ENCODE data around the gene RENBP.

Gene RENBP

GRCh38 chrX:153947009-153947769, 2.7 kb upstream of the RENBP start:
- Histone ChIP-seq H3K36me3 (ENCODE audit: control insufficient read depth, insufficient read depth, low read length) (peaks cover 6% of the 10 kb centered on the region), H3K9me3 (ENCODE audit: control insufficient read depth, low read length) (no peaks in the 10 kb centered on the region), H3K4me3 (ENCODE audit: insufficient read depth, low read depth, low read length) (no peak overlapping the region), H3K4me1 (ENCODE audit: control insufficient read depth, insufficient read depth, low read length) (no peaks in the 10 kb centered on the region), H3K27me3 (ENCODE audit: control insufficient read depth, insufficient read depth, low read length, poor library complexity, severe bottlenecking) (no peaks in the 10 kb centered on the region), H3K27ac (ENCODE audit: insufficient read depth, low read depth, low read length, poor library complexity, severe bottlenecking) (peak overlapping the region; percentile 76)
- WGBS, 2 experiments: 46 to 59% methylated on average over 15 to 19 of the region's 19 CpGs

- WGBS, 2 experiments: 95 to 97% methylated on average over 24 of the region's 24 CpGs
- H3K27me3 ChIP-seq (ENCODE audit: control insufficient read depth, insufficient read depth, low read length, poor library complexity, severe bottlenecking): no peaks in the 10 kb centered on the region
- H3K27ac ChIP-seq (ENCODE audit: insufficient read depth, low read depth, low read length, poor library complexity, severe bottlenecking): no peak overlapping the region
- no peaks in the 10 kb centered on the region for H3K36me3 ChIP-seq (ENCODE audit: control insufficient read depth, insufficient read depth, low read length)
- H3K4me1 ChIP-seq (ENCODE audit: control insufficient read depth, insufficient read depth, low read length): peaks cover 4% of the 10 kb centered on the region
- no peaks in the 10 kb centered on the region for H3K9me3 ChIP-seq (ENCODE audit: control insufficient read depth, low read length)
- no peak overlapping the region for H3K4me3 ChIP-seq (ENCODE audit: insufficient read depth, low read depth, low read length)
Measured at GRCh38 chrX:153945956-153946943, 1.8 kb upstream of the RENBP start.

DNA sequence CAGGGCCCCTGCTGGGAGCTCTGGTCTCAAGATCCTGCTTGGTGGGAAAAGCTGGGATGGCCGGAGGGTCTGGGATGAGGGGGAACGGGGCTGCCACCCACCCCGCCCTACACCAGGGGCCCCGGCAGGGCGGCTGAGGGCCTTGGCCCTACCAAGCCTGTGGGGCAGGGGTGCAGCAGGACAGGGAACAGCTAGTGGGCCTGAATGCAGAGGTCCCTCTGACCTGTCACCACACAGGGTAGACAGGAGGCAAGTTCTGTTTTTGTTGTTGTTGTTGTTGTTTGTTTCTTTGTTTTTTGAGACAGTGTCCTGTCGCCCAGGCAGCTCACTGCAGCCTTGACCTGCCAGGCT, 332 bp upstream of the RENBP start:
- H3K4me3 ChIP-seq (ENCODE audit: insufficient read depth, low read depth, low read length): no peak overlapping the region
- H3K9me3 ChIP-seq (ENCODE audit: control insufficient read depth, low read length): no peaks in the 10 kb centered on the region
- WGBS, 2 experiments: 50 to 65% methylated on average over 6 of the region's 6 CpGs
- peaks cover 7% of the 10 kb centered on the region for H3K4me1 ChIP-seq (ENCODE audit: control insufficient read depth, insufficient read depth, low read length)
- no peak overlapping the region for H3K27ac ChIP-seq (ENCODE audit: insufficient read depth, low read depth, low read length, poor library complexity, severe bottlenecking)
- H3K36me3 ChIP-seq (ENCODE audit: control insufficient read depth, insufficient read depth, low read length): no peaks in the 10 kb centered on the region
- no peaks in the 10 kb centered on the region for H3K27me3 ChIP-seq (ENCODE audit: control insufficient read depth, insufficient read depth, low read length, poor library complexity, severe bottlenecking)

DNA sequence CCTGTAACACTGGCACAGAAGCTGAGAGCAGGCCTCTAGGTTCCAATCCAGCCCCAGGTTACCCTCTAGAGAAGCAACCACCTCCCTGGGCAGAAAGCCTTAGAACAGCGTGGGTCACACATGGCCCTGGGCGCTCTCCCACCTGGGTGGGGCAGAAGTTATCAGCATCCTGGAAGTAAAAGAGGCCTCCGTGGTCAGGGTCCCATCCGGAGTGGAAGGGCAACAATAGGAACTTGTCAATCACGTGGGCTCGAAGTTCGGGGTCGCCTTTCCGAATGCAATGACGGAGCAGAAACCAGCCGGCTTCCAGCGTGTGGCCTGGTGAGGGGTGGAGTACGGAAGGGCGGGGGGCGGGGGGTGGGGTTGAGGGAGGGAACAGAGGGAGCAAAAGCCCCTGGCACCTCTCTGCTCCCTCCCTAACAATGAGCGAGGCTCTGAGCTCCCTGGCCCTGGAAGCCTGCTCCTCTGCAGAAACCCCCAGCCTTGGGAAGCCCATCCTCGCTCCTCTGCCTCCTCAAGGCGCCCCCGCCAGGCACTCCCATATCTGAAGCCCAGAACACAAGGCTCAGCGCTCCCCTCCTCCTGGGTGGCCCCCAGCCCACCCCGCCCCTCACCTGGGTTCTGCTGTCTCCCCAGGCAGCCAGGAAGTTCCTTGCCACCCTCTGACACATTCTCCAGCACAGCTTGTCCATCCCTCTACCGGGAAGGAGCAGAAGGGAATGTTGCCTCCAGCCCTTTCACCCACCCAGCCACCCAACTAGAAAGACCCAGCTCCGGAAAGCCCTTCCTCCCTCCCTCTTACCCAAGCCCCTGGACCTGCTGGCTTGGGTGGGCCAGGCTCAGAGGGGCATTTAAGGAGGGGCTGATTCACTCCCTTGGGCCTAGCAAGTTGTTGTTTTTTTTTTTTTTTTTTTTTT, 2.8 kb downstream of the RENBP start:
- H3K4me1 ChIP-seq (ENCODE audit: control insufficient read depth, insufficient read depth, low read length): peaks cover 8% of the 10 kb centered on the region
- 23 to 27% methylated on average over 13 to 17 of the region's 23 CpGs for WGBS, 2 experiments
- no peaks in the 10 kb centered on the region for H3K36me3 ChIP-seq (ENCODE audit: control insufficient read depth, insufficient read depth, low read length)
- no peak overlapping the region for H3K4me3 ChIP-seq (ENCODE audit: insufficient read depth, low read depth, low read length)
- no peaks in the 10 kb centered on the region for H3K27me3 ChIP-seq (ENCODE audit: control insufficient read depth, insufficient read depth, low read length, poor library complexity, severe bottlenecking)
- H3K27ac ChIP-seq (ENCODE audit: insufficient read depth, low read depth, low read length, poor library complexity, severe bottlenecking): no peak overlapping the region
- H3K9me3 ChIP-seq (ENCODE audit: control insufficient read depth, low read length): no peaks in the 10 kb centered on the region

- H3K27me3 ChIP-seq (ENCODE audit: control insufficient read depth, insufficient read depth, low read length, poor library complexity, severe bottlenecking): no peaks in the 10 kb centered on the region
- H3K9me3 ChIP-seq (ENCODE audit: control insufficient read depth, low read length): no peaks in the 10 kb centered on the region
- no peaks in the 10 kb centered on the region for H3K36me3 ChIP-seq (ENCODE audit: control insufficient read depth, insufficient read depth, low read length)
- H3K4me3 ChIP-seq (ENCODE audit: insufficient read depth, low read depth, low read length): no peak overlapping the region
- peaks cover 8% of the 10 kb centered on the region for H3K4me1 ChIP-seq (ENCODE audit: control insufficient read depth, insufficient read depth, low read length)
- no peak overlapping the region for H3K27ac ChIP-seq (ENCODE audit: insufficient read depth, low read depth, low read length, poor library complexity, severe bottlenecking)
- 38 to 43% methylated on average over 7 of the region's 7 CpGs for WGBS, 2 experiments
Measured at GRCh38 chrX:153939573-153939972, 4.9 kb downstream of the RENBP start.

GRCh38 chrX:153938226-153938786, 6.1 kb downstream of the RENBP start:
- Histone ChIP-seq H3K27ac (ENCODE audit: insufficient read depth, low read depth, low read length, poor library complexity, severe bottlenecking) (no peak overlapping the region), H3K4me1 (ENCODE audit: control insufficient read depth, insufficient read depth, low read length) (peaks cover 15% of the 10 kb centered on the region), H3K4me3 (ENCODE audit: insufficient read depth, low read depth, low read length) (no peak overlapping the region), H3K9me3 (ENCODE audit: control insufficient read depth, low read length) (no peaks in the 10 kb centered on the region), H3K27me3 (ENCODE audit: control insufficient read depth, insufficient read depth, low read length, poor library complexity, severe bottlenecking) (no peaks in the 10 kb centered on the region), H3K36me3 (ENCODE audit: control insufficient read depth, insufficient read depth, low read length) (no peaks in the 10 kb centered on the region)
- 91 to 92% methylated on average over 10 of the region's 10 CpGs for WGBS, 2 experiments

DNA sequence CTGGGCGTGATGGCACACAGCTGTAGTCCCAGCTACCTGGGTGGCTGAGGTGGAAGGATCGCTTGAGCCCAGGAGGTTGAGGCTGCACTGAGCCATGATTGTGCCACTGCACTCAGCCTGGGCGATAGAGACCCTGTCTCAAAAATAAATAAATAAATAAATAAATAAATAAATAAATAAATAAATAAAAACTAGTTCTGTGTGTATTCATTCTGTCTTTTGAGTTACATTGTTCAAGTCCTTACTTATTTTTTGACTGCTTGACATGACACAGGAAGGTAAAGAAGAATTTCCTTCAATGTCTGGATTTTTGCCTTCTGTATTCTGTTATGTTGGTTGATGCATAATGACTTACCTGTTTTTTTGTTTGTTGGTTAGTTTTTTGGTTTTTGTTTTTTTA, 7.4 kb downstream of the RENBP start:
- Histone ChIP-seq H3K36me3 (ENCODE audit: control insufficient read depth, insufficient read depth, low read length) (no peaks in the 10 kb centered on the region), H3K27ac (ENCODE audit: insufficient read depth, low read depth, low read length, poor library complexity, severe bottlenecking) (no peak overlapping the region), H3K4me1 (ENCODE audit: control insufficient read depth, insufficient read depth, low read length) (peaks cover 15% of the 10 kb centered on the region), H3K9me3 (ENCODE audit: control insufficient read depth, low read length) (no peaks in the 10 kb centered on the region), H3K27me3 (ENCODE audit: control insufficient read depth, insufficient read depth, low read length, poor library complexity, severe bottlenecking) (no peaks in the 10 kb centered on the region), H3K4me3 (ENCODE audit: insufficient read depth, low read depth, low read length) (no peak overlapping the region)
- 92 to 96% methylated on average over 2 of the region's 3 CpGs for WGBS, 2 experiments

DNA sequence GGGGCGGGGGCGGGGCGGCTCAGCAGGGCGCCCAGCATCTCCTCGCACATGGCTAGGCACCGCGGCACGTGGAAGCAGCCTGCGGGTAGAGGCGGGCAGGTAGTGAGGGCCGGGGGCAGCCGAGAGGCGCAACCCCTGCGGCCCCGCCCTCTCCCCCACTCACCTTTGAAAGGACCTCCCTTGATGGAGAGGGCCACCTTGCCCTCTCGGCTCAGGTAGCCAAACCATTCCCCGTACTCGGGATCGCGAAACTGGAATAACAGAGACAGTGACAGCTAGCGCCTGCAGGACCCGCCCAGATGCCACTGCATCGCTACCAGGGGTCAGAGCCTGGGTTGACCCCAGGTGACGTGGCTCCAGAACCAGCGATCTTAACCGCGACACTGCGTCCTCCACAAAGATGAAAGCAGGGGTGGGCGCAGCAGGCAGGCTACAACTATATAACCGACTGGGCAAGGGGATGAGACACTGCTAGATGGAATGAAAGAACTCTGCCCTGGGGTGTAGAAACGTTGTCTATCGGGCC, 9.1 kb downstream of the RENBP start:
- no peaks in the 10 kb centered on the region for H3K36me3 ChIP-seq (ENCODE audit: control insufficient read depth, insufficient read depth, low read length)
- WGBS, 2 experiments: 19 to 24% methylated on average over 31 of the region's 32 CpGs
- peaks cover 11% of the 10 kb centered on the region for H3K4me1 ChIP-seq (ENCODE audit: control insufficient read depth, insufficient read depth, low read length)
- H3K4me3 ChIP-seq (ENCODE audit: insufficient read depth, low read depth, low read length): peak overlapping the region; percentile 4
- no peak overlapping the region for H3K27ac ChIP-seq (ENCODE audit: insufficient read depth, low read depth, low read length, poor library complexity, severe bottlenecking)
- H3K27me3 ChIP-seq (ENCODE audit: control insufficient read depth, insufficient read depth, low read length, poor library complexity, severe bottlenecking): no peaks in the 10 kb centered on the region
- no peaks in the 10 kb centered on the region for H3K9me3 ChIP-seq (ENCODE audit: control insufficient read depth, low read length)

DNA sequence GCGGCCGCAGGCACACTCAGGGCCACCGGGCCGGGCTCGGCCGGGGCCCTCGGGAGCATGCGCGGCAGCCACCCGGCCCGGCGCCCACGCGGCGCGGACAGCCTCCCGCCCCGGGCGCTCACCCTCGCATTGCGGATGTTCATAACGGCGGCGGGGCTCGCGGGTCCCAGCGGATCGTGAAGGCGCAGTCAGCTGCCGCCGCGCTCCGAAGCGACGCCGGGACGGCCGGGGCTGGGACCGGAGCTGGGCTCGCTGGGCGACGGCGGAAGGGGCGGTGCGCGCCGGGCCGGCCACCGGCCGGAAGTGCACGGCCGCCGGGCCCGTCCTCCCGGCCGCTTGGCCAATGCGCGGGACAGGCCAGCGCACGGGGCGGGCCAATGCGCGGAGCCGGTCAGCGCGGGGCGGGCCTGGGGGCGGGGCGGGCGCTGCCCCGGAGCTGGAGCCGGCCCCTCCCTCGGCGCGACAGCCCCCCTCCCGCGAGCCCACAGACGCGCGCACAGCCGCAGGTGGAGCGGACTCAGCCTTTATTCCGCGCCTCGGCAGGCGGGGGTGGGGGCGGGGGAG, 9.6 kb downstream of the RENBP start, which contains the start of gene NAA10:
Gene NAA10 (minus strand): TSS at position 276 of the 564 bp plus-strand sequence. CDS start 133 bp downstream, at position 143.
- 0 to 1% methylated on average over 73 to 80 of the region's 87 CpGs for WGBS, 2 experiments
- Histone ChIP-seq H3K4me3 (ENCODE audit: insufficient read depth, low read depth, low read length) (peak within 1 kb of the TSS; percentile 71), H3K27me3 (ENCODE audit: control insufficient read depth, insufficient read depth, low read length, poor library complexity, severe bottlenecking) (no peaks in the 10 kb centered on the region), H3K4me1 (ENCODE audit: control insufficient read depth, insufficient read depth, low read length) (peaks cover 9% of the 10 kb centered on the region), H3K36me3 (ENCODE audit: control insufficient read depth, insufficient read depth, low read length) (no peaks in the 10 kb centered on the region), H3K27ac (ENCODE audit: insufficient read depth, low read depth, low read length, poor library complexity, severe bottlenecking) (no peak within 1 kb of the TSS), H3K9me3 (ENCODE audit: control insufficient read depth, low read length) (no peaks in the 10 kb centered on the region)

All from ectodermal cell (in vitro differentiated cells).